Measurements from ENCODE around the gene PSTK.

GRCh38 chr10:123027861-123028260 lies 47.7 kb downstream of the PSTK start:
- TF ChIP-seq POLR2A (IDR thresholded peaks at IDR 0.05), result no peak
- no peak for TF ChIP-seq CTCF (IDR thresholded peaks at IDR 0.05)
